GM18499 (cell line): ENCODE data around the gene TPST2.

Source experiments
- ATAC-seq: cut with Tn5 transposase; IDR thresholded peaks from one replicate; pipeline ENCODE4 v1.9.1; 2021; ENCODE audit warnings: moderate number of reproducible peaks; ENCODE audit not compliant: insufficient read depth, unreplicated experiment

TPST2 gene

DNA sequence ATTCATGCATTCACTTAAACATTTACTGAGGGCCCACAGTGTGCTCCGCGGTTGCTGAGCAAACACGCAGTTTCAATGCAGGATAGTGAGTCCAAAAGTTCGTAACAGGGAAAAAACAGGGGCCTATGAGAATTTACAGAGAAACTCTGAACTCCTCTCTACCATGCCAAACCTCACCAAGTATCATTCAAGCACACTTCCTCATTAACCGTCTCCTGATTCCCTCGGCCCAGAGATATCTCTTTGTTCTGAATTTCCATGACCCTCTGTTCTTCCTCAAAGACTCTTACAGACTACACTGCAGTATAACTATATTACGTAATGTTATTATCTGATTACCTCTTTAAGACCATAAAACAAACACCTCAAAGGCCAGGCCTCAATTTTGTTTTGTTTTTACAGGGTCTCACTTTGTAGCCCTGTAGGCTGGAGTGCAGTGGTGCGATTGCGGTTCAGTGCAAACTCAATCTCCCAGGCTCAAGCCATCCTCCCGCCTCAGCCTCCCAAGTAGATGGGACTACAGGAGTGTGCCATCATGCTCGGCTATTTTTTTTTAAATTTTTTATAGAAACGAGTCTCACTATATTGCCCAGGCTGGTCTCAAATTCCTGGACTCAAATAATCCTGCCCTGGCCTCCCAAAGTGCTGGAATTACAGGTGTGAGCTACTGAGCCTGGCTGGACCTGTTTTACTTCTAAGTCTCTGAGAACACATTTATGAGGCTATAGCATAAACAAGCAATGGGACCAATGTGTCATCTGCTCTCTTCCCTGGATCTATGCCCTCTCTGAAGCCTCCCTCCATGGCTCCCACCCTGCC, 109.9 kb downstream of the TPST2 start:
- no peak for ATAC-seq

DNA sequence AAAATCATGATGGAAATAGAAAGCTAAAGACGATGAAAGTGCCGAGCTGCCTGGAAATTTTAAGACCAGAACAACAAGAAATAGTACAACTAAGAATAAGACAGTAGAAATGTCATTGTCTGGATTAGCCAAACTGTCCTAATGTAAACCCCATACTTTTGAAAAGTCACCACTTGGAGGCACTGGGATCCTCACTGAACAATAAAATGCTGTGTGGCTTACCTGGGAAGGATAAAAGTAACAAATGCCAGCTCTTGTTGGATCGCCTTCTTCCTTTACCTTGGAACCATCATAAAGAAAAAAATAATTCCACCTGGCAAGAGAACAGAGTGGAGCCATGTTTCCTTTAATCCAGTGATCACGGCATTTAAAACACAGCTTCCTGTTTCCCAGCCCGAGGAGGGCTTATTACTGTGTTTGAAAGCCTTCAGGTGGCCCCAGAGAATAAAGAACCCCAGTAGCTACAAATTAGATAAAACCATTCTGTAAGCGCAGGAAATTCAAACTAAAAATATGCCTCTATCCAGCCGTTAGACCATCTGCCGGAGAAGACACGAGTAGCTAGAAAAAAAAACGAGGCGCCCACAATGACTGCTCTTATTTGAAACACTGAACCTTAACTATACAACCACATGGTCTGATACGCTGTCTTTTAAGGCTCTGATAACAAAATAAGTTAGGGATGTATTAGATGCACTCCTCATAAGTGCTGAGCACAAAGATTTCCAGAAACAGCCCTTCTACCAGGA, 110.7 kb downstream of the TPST2 start:
- ATAC-seq: no peak

DNA sequence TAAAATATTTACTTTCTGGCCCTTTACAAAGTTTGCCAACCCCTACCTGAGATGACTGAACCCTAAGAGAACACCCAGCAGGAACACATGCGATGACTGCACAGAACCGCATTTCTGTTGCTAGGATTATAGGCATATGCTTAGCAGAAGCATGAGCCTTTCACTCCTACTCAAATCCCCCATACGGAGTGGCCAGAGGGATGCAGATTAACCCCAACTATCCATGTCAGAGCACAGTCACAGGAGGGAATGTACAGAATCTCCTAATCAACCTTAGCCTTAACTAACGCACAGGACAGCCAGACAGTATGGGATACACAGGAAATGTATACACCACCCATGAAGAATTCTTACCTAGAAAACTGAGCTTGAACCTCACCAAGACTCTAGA, 112.6 kb downstream of the TPST2 start:
- ATAC-seq: no peak

DNA sequence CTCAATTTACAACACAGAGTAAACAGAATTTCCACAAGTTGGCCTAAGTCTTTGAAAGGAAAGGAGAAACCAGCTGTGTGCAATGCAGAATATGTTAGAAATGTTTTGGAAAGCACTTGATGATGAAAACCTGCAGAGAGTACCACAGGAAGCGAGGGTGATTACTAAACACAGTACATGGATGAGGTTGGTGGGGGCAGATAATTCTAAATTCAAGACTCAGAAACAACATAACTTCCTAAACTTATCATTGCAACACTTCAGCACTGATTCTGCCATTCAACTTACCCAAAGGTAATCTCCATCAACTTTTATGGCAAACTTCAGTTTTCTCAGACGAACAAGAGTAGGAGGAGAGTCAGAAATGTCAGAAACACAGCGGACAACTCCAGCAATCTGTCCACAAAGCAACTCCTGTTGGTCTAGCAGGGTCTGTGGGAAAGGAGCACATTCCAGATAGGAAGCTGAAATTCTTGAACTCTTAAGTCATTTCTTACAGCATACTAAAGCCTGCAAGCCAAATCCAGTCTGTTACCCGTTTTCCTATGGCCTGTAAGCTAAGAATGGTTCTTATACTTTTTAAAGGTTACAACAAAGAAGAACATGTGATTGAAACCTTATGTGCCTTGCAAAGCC, 113.1 kb downstream of the TPST2 start:
- ATAC-seq: no peak

DNA sequence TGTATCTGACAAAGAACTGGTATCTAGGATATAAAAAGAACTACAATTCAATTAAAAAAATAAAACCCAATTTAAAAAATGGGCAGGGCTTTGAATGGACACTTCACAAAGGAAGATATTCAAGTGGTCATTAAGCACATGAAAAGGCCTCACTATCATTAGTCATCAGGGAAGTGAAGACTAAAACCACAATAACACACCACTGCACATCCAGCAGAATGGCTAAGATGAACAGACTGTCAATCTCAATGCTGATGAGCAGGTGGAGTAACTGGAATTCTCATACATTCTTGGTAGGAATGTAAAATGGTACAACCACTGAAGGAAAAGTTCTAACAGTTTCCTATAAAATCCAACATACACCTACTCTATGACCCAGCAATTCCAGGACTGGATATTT, 115.2 kb downstream of the TPST2 start:
- no peak for ATAC-seq
